Endothelial cell of umbilical vein (primary cell): ENCODE measurements around the gene HDAC4. TPM values are rescaled to one million over a fixed set of nuclear protein-coding genes. Genes with fewer than 3 reads are reported as not detected.

Experiments
- BruUV-seq: library from RNA; stranded (reverse); fragments of 400-500 nt; replicated peaks from 2 replicates; lab custom pipeline; 2021; lab: Mats Ljungman, UMichigan
- CTCF ChIA-PET: fragments of 300-600, 350-600 bp; sonication (Branson Sonifier 250); formaldehyde crosslinking; loops from one replicate; lab custom pipeline; 2021; ENCODE audit warnings: antibody characterized with exemption, inconsistent platforms; lab: Charles Lee
- POLR2A ChIA-PET: fragments of 300-600, 350-600 bp; sonication (Branson Sonifier 250); formaldehyde crosslinking; loops from one replicate; lab custom pipeline; 2021; ENCODE audit warnings: antibody characterized with exemption, inconsistent platforms; lab: Charles Lee
- DNase-seq: peaks from one replicate; pipeline ENCODE4 v3.0.0-alpha.2; 2011; ENCODE audit warnings: low read depth, low spot score
- FAIRE-seq: peaks from 2 replicates; lab custom pipeline; 2011; peaks lifted over from hg19 to GRCh38; lab: Jason Lieb, UNC
- H2AFZ ChIP-seq: 2 replicates; pipeline ENCODE4 v1.6.0; 2012; ENCODE audit warnings: low read depth, low read length, control low read depth, inconsistent platforms
- H3K27ac ChIP-seq: 2 replicates; pipeline ENCODE4 v1.5.1; 2011; ENCODE audit warnings: low read depth, mild to moderate bottlenecking, control low read depth, low read length, moderate library complexity; ENCODE audit not compliant: insufficient read depth
- H3K27me3 ChIP-seq, 2 experiments: 2 replicates each; pipeline versions ENCODE4 v1.6.0 to v1.6.1; 2011; ENCODE audit warnings: low read length in 2 of 2, mixed read lengths in 1 of 2; ENCODE audit not compliant: control insufficient read depth in 2 of 2, insufficient read depth in 2 of 2
- H3K36me3 ChIP-seq, 2 experiments: 2 replicates in 1 of 2; 3 replicates in 1 of 2; pipeline ENCODE4 v1.5.1; 2011; ENCODE audit warnings: low read length in 2 of 2, mild to moderate bottlenecking in 1 of 2, moderate library complexity in 1 of 2; ENCODE audit not compliant: control insufficient read depth in 2 of 2, insufficient read depth in 2 of 2; ENCODE audit errors: extremely low read depth in 1 of 2
- H3K4me1 ChIP-seq: 3 replicates; pipeline ENCODE4 v1.5.1; 2011; ENCODE audit warnings: mild to moderate bottlenecking, low read length; ENCODE audit not compliant: control insufficient read depth, insufficient read depth; ENCODE audit errors: extremely low read depth
- H3K4me2 ChIP-seq: 2 replicates; pipeline ENCODE4 v1.6.1; 2011; ENCODE audit warnings: low read length, control low read depth, mixed read lengths; ENCODE audit not compliant: insufficient read depth
- H3K4me3 ChIP-seq, 3 experiments: fragments of 200-600 bp in 1 of 3; sonication (generic), shearing (Covaris generic) in 1 of 3; replicated peaks in 1 of 3; 2 replicates each; pipeline ENCODE4 v1.5.1; 2011 to 2016; ENCODE audit warnings: control low read depth in 3 of 3, low read length in 3 of 3, mild to moderate bottlenecking in 2 of 3, inconsistent platforms in 1 of 3, low read depth in 1 of 3, moderate library complexity in 1 of 3; ENCODE audit not compliant: insufficient read depth in 1 of 3
- H3K79me2 ChIP-seq: 2 replicates; pipeline ENCODE4 v1.6.0; 2012; ENCODE audit warnings: low read length, inconsistent platforms; ENCODE audit not compliant: control insufficient read depth, insufficient read depth
- H3K9ac ChIP-seq: replicated peaks from 2 replicates; pipeline ENCODE3; 2011; ENCODE audit warnings: low read length, control low read depth; ENCODE audit not compliant: insufficient read depth; ENCODE audit errors: extremely low read depth
- H3K9me1 ChIP-seq: replicated peaks from 3 replicates; pipeline ENCODE4 v1.6.0; 2011; ENCODE audit warnings: mild to moderate bottlenecking, low read length; ENCODE audit not compliant: control insufficient read depth, insufficient read depth; ENCODE audit errors: extremely low read depth
- H3K9me3 ChIP-seq: replicated peaks from 2 replicates; pipeline ENCODE4 v1.5.1; 2012; ENCODE audit warnings: low read length, inconsistent platforms; ENCODE audit not compliant: control insufficient read depth, insufficient read depth
- H4K20me1 ChIP-seq: replicated peaks from 2 replicates; pipeline ENCODE3; 2011; ENCODE audit warnings: mild to moderate bottlenecking, low read length; ENCODE audit not compliant: control insufficient read depth, insufficient read depth; ENCODE audit errors: extremely low read depth
- CTCF ChIP-seq, 2 donors: IDR thresholded peaks; 1 replicate in 1 of 2; 2 replicates in 1 of 2; pipeline ENCODE4 v1.5.1; 2011; ENCODE audit warnings: low read length in 2 of 2, mild to moderate bottlenecking in 2 of 2, moderate library complexity in 2 of 2, control low read depth in 1 of 2, inconsistent platforms in 1 of 2, low read depth in 1 of 2; ENCODE audit not compliant: insufficient read depth in 1 of 2; ENCODE audit errors: extremely low read depth in 1 of 2
- EZH2 ChIP-seq: IDR thresholded peaks from 2 replicates; pipeline ENCODE4 v1.6.1; 2012; ENCODE audit warnings: borderline replicate concordance, low read depth, mild to moderate bottlenecking, moderate library complexity, low read length, inconsistent platforms; ENCODE audit not compliant: severe bottlenecking
- FOS ChIP-seq: IDR thresholded peaks from 2 replicates; pipeline ENCODE4 v1.6.1; 2011; ENCODE audit warnings: mild to moderate bottlenecking, low read length, moderate library complexity, borderline replicate concordance; ENCODE audit not compliant: insufficient read depth
- GATA2 ChIP-seq: IDR thresholded peaks from 2 replicates; pipeline ENCODE4 v1.7.0; 2011; ENCODE audit warnings: low read depth, mild to moderate bottlenecking, moderate library complexity, mixed read lengths, low read length; ENCODE audit not compliant: insufficient read length, insufficient read depth
- JUN ChIP-seq: IDR thresholded peaks from 2 replicates; pipeline ENCODE4 v1.6.1; 2011; ENCODE audit warnings: borderline replicate concordance, low read depth; ENCODE audit not compliant: insufficient read length, insufficient read depth
- MAX ChIP-seq: IDR thresholded peaks from 2 replicates; pipeline ENCODE4 v1.6.1; 2011; ENCODE audit not compliant: insufficient read depth, insufficient read length
- MYC ChIP-seq: IDR thresholded peaks from one replicate; pipeline ENCODE4 v1.6.1; 2011; ENCODE audit warnings: mild to moderate bottlenecking, low read depth, low read length
- POLR2A ChIP-seq: IDR thresholded peaks from 2 replicates; pipeline ENCODE4 v1.6.1; 2012; ENCODE audit warnings: low read depth, mild to moderate bottlenecking, control low read depth, low read length
- POLR2AphosphoS5 ChIP-seq: IDR thresholded peaks from 2 replicates; pipeline ENCODE4 v1.6.1; 2012; ENCODE audit warnings: low read depth, mild to moderate bottlenecking, control low read depth, low read length, moderate library complexity; ENCODE audit not compliant: insufficient read depth
- dilution Hi-C: fragments of 300-500 bp; cut with MboI; formaldehyde crosslinking; loops from one replicate; pipeline ENCODE4 v1.15.0; 2019; ENCODE audit warnings: low sequenced_read_pairs; ENCODE audit not compliant: extremely low pct_ligation_motif_present
- intact Hi-C: fragments of 100-400 bp; cut with micrococcal nuclease; formaldehyde crosslinking; loops from one replicate; pipeline ENCODE4 v1.10.0; 2022
- polyA plus RNA-seq, 4 experiments: library from polyadenylated mRNA; depleted of rRNA in 3 of 4; stranded (reverse) in 3 of 4; unstranded in 1 of 4; fragments of >200 nt; gene quantifications; 2 replicates each; pipeline versions ENCODE4 v1.2.1 to v1.2.3, GENCODE V29; 2011 to 2012; ENCODE audit warnings: missing spikeins in 1 of 4
- total RNA-seq: library from RNA; stranded (reverse); gene quantifications from 2 replicates; pipeline ENCODE4 v1.2.3, GENCODE V29; 2021

HDAC4 gene
- total and polyA plus RNA-seq, 2 donors (not counting 3 experiments of a cell fraction or from before 2014, with no cell fraction given) = 13.4 to 33.0 TPM

GRCh38 chr2:239412905-239413603 is 12.2 kb upstream of the HDAC4 start:
- ChIA-PET CTCF (no interaction called here), POLR2A (no interaction called here)
- H3K9ac ChIP-seq = no peak overlapping the region
- H3K36me3 ChIP-seq = no peaks in the 10 kb centered on the region
- H2AFZ ChIP-seq = no peak overlapping the region
- no peaks in the 10 kb centered on the region for H3K79me2 ChIP-seq
- no peak overlapping the region for H3K4me3 ChIP-seq
- no peak for DNase-seq
- H3K9me3 ChIP-seq = no peaks in the 10 kb centered on the region
- H3K27me3 ChIP-seq = no peaks in the 10 kb centered on the region
- BruUV-seq = no TSS peak
- no peak for FAIRE-seq
- no peak overlapping the region for H3K27ac ChIP-seq
- no peaks in the 10 kb centered on the region for H3K4me1 ChIP-seq
- intact Hi-C loops = no loop called here
- TF ChIP-seq POLR2AphosphoS5 = no peak
- no peak for TF ChIP-seq GATA2
- TF ChIP-seq CTCF (IDR thresholded peaks at IDR 0.05; ENCODE audit: extremely low read depth in 1 of 2, insufficient read depth in 1 of 2, low read depth in 1 of 2, low read length in 2 of 2) = no peak
- no peak for TF ChIP-seq JUN
- no peak for TF ChIP-seq EZH2
- TF ChIP-seq MYC = no peak
- no peak for TF ChIP-seq POLR2A
- TF ChIP-seq MAX = no peak
- TF ChIP-seq FOS = no peak
- no peaks in the 10 kb centered on the region for H4K20me1 ChIP-seq
- H3K9me1 ChIP-seq = no peaks in the 10 kb centered on the region
- dilution Hi-C loops = no loop called here
- no peak overlapping the region for H3K4me2 ChIP-seq
